CD8-positive, alpha-beta memory T cell (primary cell): ENCODE results near the gene NBEAL2. TPM values are rescaled to one million over a fixed set of nuclear protein-coding genes. Genes with fewer than 3 reads are reported as not detected.

Experiments
- polyA plus RNA-seq: library from polyadenylated mRNA; unstranded; fragments of 300-500 nt; fragmentation: Illumina TruSeq; gene quantifications from one replicate; pipeline ENCODE4 v1.2.3, GENCODE V29; 2021
- total RNA-seq, 2 experiments: library from RNA; stranded (reverse); gene quantifications; one replicate each; pipeline ENCODE4 v1.2.3, GENCODE V29; 2021

The NBEAL2 gene
- total and polyA plus RNA-seq, 3 experiments from 2014 or later: 12.8 to 83.5 (median 76.2) TPM

Other genes with a start within 250 kb of the NBEAL2 start
- not detected for gene MYL3, start 116.2 kb upstream of the NBEAL2 start, total RNA-seq
- not detected for gene MYL3, start 116.2 kb upstream of the NBEAL2 start, polyA plus RNA-seq
- not detected for gene PTH1R, start 101.9 kb upstream of the NBEAL2 start, total RNA-seq
- not detected for gene PTH1R, start 101.9 kb upstream of the NBEAL2 start, polyA plus RNA-seq
- gene CCDC12, start 2.9 kb upstream of the NBEAL2 start, total RNA-seq: 10 to 100 TPM; 56.4 to 59.8 TPM
- 114 TPM for gene CCDC12, start 2.9 kb upstream of the NBEAL2 start, polyA plus RNA-seq
- 10 to 100 TPM; 32.4 to 32.8 TPM for gene SETD2, start 184.4 kb downstream of the NBEAL2 start, total RNA-seq
- gene SETD2, start 184.4 kb downstream of the NBEAL2 start, polyA plus RNA-seq: 30.2 TPM